ENCODE results near the gene SMPD3.

Gene SMPD3

DNA sequence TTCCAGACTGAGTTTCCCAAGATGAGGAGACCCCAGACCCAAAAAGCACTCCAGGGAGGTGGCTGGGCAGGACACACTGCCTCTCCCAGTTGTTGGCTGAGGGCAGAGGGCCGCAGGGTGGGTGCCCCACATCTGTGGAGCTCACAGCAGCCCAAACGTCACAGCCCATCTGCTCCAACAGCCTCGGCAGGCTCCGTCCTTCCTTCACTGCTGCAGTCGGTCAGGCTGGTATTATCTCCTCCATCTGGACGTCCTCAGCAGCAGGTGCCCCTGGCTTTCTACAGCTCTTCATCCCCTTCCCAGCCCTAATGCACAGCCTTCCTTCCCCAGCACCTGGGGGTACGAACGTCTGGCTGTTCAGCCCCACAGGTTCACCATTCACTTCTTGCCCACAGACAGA lies 82.2 kb downstream of the SMPD3 start:
- no peaks in the 10 kb centered on the region for H3K9me3 ChIP-seq (ENCODE audit: insufficient read depth, low read depth, low read length)
- H3K9ac ChIP-seq (ENCODE audit: low read depth, low read length, poor library complexity, severe bottlenecking), result peak overlapping the region; percentile 33
- no peak for TF ChIP-seq EZH2phosphoT487 (IDR thresholded peaks at IDR 0.05; ENCODE audit: borderline replicate concordance)
- TF ChIP-seq, protein P1, sequence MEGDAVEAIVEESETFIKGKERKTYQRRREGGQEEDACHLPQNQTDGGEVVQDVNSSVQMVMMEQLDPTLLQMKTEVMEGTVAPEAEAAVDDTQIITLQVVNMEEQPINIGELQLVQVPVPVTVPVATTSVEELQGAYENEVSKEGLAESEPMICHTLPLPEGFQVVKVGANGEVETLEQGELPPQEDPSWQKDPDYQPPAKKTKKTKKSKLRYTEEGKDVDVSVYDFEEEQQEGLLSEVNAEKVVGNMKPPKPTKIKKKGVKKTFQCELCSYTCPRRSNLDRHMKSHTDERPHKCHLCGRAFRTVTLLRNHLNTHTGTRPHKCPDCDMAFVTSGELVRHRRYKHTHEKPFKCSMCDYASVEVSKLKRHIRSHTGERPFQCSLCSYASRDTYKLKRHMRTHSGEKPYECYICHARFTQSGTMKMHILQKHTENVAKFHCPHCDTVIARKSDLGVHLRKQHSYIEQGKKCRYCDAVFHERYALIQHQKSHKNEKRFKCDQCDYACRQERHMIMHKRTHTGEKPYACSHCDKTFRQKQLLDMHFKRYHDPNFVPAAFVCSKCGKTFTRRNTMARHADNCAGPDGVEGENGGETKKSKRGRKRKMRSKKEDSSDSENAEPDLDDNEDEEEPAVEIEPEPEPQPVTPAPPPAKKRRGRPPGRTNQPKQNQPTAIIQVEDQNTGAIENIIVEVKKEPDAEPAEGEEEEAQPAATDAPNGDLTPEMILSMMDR (conservative IDR thresholded peaks at IDR 0.05; ENCODE audit: low read length), result no peak
- H3K27me3 ChIP-seq (ENCODE audit: insufficient read depth, low read length, poor library complexity, severe bottlenecking), result no peaks in the 10 kb centered on the region
- H3F3A ChIP-seq (ENCODE audit: low read depth), result 0 out of 2 replicates have a peak, but pooled peaks cover 3% of the 10 kb centered on the region
- H3K4me1 ChIP-seq (ENCODE audit: insufficient read depth, low read length, poor library complexity, severe bottlenecking), result peaks cover 86% of the 10 kb centered on the region
- no peak overlapping the region for H3K4me3 ChIP-seq (ENCODE audit: low read length, poor library complexity, severe bottlenecking)
- H2AFZ ChIP-seq (ENCODE audit: low read length), result no peak overlapping the region
- H4K20me1 ChIP-seq (ENCODE audit: insufficient read depth, low read length, poor library complexity, severe bottlenecking), result no peaks in the 10 kb centered on the region
- no peak overlapping the region for H3K4me2 ChIP-seq (ENCODE audit: low read depth, low read length, poor library complexity, severe bottlenecking)
- no peaks in the 10 kb centered on the region for H3K36me3 ChIP-seq (ENCODE audit: insufficient read depth, low read length)
- H3K9me2 ChIP-seq (replicated peaks; ENCODE audit: low read depth, low read length), result no peaks in the 10 kb centered on the region
- H3K79me2 ChIP-seq (ENCODE audit: insufficient read depth, low read length), result no peaks in the 10 kb centered on the region

GRCh38 chr16:68365167-68365817 lies 83.0 kb downstream of the SMPD3 start:
- Histone ChIP-seq H3K79me2 (ENCODE audit: insufficient read depth, low read length) (no peaks in the 10 kb centered on the region), H3K9me2 (replicated peaks; ENCODE audit: low read depth, low read length) (no peaks in the 10 kb centered on the region), H3K4me3 (ENCODE audit: low read length, poor library complexity, severe bottlenecking) (no peak overlapping the region), H2AFZ (ENCODE audit: low read length) (no peak overlapping the region), H3K4me2 (ENCODE audit: low read depth, low read length, poor library complexity, severe bottlenecking) (no peak overlapping the region), H3K36me3 (ENCODE audit: insufficient read depth, low read length) (no peaks in the 10 kb centered on the region), H3K9me3 (ENCODE audit: insufficient read depth, low read depth, low read length) (no peaks in the 10 kb centered on the region), H3K4me1 (ENCODE audit: insufficient read depth, low read length, poor library complexity, severe bottlenecking) (peaks cover 85% of the 10 kb centered on the region), H3K9ac (ENCODE audit: low read depth, low read length, poor library complexity, severe bottlenecking) (peak overlapping the region; percentile 33), H4K20me1 (ENCODE audit: insufficient read depth, low read length, poor library complexity, severe bottlenecking) (no peaks in the 10 kb centered on the region), H3F3A (ENCODE audit: low read depth) (0 out of 2 replicates have a peak, but pooled peaks cover 3% of the 10 kb centered on the region), H3K27me3 (ENCODE audit: insufficient read depth, low read length, poor library complexity, severe bottlenecking) (no peaks in the 10 kb centered on the region)
- no peak for TF ChIP-seq EZH2phosphoT487 (IDR thresholded peaks at IDR 0.05; ENCODE audit: borderline replicate concordance)
- TF ChIP-seq, protein P1 (conservative IDR thresholded peaks at IDR 0.05; ENCODE audit: low read length), result no peak

DNA sequence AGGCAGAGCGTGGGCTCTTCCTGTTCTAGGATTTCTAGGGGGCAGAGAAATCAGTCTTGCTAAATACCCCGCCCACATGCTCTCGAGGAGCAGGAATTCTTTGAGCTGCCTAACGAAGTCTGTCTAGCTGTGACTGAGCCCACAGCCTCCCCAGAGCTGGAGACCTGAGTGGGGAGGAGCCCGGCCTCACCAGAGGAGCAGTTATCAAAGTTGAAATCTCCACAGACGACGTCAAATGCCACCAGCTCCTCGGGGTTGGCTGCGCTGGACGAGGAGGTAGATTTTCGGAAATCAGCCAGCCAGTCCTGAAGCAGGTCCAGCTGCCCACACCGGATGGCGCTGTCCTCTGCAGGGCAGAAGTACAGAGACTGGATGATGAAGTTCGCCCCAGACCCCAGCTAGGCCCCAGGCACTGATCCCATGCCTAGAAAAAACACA lies 83.7 kb downstream of the SMPD3 start:
- TF ChIP-seq EZH2phosphoT487 (IDR thresholded peaks at IDR 0.05; ENCODE audit: borderline replicate concordance), result no peak
- TF ChIP-seq, protein P1 (conservative IDR thresholded peaks at IDR 0.05; ENCODE audit: low read length), result peak; percentile 54
- peaks cover 85% of the 10 kb centered on the region for H3K4me1 ChIP-seq (ENCODE audit: insufficient read depth, low read length, poor library complexity, severe bottlenecking)
- H3K79me2 ChIP-seq (ENCODE audit: insufficient read depth, low read length), result no peaks in the 10 kb centered on the region
- H3F3A ChIP-seq (ENCODE audit: low read depth), result 0 out of 2 replicates have a peak, but pooled peaks cover 3% of the 10 kb centered on the region
- H4K20me1 ChIP-seq (ENCODE audit: insufficient read depth, low read length, poor library complexity, severe bottlenecking), result no peaks in the 10 kb centered on the region
- H2AFZ ChIP-seq (ENCODE audit: low read length), result no peak overlapping the region
- H3K36me3 ChIP-seq (ENCODE audit: insufficient read depth, low read length), result no peaks in the 10 kb centered on the region
- H3K9me2 ChIP-seq (replicated peaks; ENCODE audit: low read depth, low read length), result no peaks in the 10 kb centered on the region
- H3K9ac ChIP-seq (ENCODE audit: low read depth, low read length, poor library complexity, severe bottlenecking), result peak overlapping the region; percentile 33
- no peak overlapping the region for H3K4me3 ChIP-seq (ENCODE audit: low read length, poor library complexity, severe bottlenecking)
- no peaks in the 10 kb centered on the region for H3K9me3 ChIP-seq (ENCODE audit: insufficient read depth, low read depth, low read length)
- no peaks in the 10 kb centered on the region for H3K27me3 ChIP-seq (ENCODE audit: insufficient read depth, low read length, poor library complexity, severe bottlenecking)
- H3K4me2 ChIP-seq (ENCODE audit: low read depth, low read length, poor library complexity, severe bottlenecking), result no peak overlapping the region

All from Loucy (cell line).